Measurements from ENCODE around the gene MORF4L2.
"Not testable (repeated sequence)": the region's sequence is repeated elsewhere in the genome, so short reads cannot be mapped to it uniquely, and the experiment has no call there.

Gene MORF4L2

GRCh38 chrX:103678199-103678993 is 8.1 kb downstream of the MORF4L2 start:
- no peak for DNase-seq (ENCODE audit: low spot score)

DNA sequence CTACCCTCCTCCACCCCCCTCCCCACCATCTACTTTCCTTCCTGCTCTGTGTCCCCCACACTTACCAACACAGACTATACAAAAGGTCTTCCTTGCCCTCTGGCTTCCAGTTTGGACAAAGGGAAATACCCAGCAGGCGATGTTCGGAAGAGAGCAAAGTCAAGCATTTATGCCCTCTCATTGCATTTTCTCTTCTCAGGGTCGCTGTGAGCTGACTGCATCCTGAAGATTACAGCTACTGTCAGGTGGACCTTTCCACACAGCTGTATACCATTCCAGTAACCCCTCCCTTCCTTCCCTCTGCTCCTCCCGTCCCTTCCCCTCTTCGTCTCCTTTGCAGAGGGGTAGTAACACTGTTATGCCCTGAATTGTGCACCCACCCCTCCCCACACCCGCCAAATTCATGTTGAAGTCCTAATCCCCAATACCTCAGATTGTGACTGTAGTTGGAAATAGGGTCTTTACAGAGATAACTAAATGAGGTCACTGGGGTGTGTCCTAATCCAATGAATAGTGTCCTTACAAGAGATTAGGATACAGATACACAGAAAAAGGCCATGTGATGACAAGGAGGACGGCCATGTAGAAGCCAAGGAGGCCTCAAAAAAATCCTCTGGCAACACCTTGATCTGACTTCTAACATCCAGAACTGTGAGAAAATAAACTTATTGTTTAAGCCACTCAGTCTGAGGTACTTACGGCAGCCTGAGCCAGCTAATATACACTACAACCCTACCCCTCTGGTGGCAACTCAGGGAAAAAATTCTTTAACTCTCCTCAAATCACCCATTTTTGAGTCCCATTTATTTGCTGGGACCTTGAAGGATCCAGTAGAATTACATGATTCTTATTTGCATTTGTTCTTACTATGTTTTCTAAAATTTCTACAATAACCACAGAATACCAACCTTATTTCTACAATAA is 11.7 kb downstream of the MORF4L2 start:
- no peak for DNase-seq (ENCODE audit: low spot score)

DNA sequence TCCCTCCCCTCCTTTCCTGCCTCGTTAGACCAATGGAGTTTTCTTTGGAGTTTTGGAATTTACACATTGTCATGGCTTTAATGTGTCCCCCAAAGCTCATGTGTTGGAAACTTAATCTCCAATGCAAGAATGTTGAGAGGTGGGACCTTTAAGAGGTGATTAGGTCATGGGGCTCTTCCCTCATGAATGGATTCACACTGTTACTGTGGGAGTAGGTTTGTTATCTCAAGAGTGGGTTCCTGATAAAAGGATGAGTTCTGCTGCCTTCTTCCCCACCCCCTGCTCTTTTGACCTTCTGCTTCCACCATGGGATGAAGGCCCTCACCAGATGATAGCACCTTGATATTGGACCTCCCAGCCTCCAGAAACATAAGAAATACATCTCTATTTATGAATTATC is 16.8 kb downstream of the MORF4L2 start:
- no peak for DNase-seq (ENCODE audit: low spot score)

- DNase-seq (ENCODE audit: low spot score), result no peak
Measured at GRCh38 chrX:103666202-103667107, 20.0 kb downstream of the MORF4L2 start.

- DNase-seq (ENCODE audit: low spot score), result no peak
Measured at GRCh38 chrX:103663981-103664762, 22.3 kb downstream of the MORF4L2 start.

- not testable (repeated sequence) for DNase-seq (ENCODE audit: low spot score)
Measured at GRCh38 chrX:103659460-103659859, 27.0 kb downstream of the MORF4L2 start.

- no peak for DNase-seq (ENCODE audit: low spot score)
Measured at GRCh38 chrX:103658681-103659433, 27.6 kb downstream of the MORF4L2 start.

- DNase-seq (ENCODE audit: low spot score), result not testable (repeated sequence)
Measured at GRCh38 chrX:103657066-103657465, 29.4 kb downstream of the MORF4L2 start.

DNA sequence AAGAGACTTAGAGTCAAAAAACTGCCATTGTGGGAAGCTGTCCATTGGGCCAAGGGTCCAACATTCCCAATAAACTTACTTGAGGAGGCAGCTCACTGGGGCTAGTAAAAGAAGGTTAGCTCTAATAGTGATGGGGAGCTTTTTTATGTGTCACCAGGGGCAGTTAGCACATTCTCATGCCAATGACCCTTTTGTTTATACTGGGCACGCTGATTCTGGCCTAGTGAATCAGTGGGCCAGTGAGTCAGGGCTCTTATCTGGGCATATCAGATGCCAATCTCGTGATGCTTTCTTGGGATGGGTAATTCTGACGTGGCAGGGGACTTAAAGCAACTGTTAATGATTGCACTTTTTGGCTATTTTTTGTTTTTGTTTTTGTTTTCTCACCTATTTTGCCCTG is 29.9 kb downstream of the MORF4L2 start:
- DNase-seq (ENCODE audit: low spot score), result no peak

GRCh38 chrX:103655230-103656000 is 31.1 kb downstream of the MORF4L2 start:
- not testable (repeated sequence) for DNase-seq (ENCODE audit: low spot score)

DNA sequence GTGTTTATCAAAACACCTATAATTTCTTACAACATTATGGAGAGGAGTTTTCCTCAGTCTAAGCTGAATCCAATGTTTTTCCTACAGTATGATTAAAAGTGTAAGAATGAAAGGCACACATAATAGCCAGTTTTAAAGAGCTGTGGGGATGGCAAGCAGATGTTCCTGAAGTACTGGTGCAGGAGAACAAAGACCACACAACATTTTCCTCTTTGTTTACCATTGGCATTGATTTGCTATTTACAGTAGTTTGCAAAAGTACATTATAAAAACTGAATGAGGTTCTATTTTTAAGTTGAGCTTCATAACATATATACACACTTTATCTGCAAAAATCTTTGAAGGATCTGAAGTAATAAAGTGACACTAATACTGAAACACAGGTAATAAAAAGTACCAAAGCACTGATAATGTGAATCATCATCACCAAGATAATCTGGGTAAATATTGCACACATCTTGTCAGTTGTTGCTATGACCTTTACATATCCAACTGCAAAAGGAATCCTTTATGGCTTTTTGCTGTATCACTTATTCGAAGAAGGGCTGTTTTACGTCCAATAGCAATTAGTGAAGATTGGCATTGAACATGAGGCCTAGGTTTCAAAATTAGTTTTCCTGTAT is 35.2 kb downstream of the MORF4L2 start:
- no peak for DNase-seq (ENCODE audit: low spot score)

DNA sequence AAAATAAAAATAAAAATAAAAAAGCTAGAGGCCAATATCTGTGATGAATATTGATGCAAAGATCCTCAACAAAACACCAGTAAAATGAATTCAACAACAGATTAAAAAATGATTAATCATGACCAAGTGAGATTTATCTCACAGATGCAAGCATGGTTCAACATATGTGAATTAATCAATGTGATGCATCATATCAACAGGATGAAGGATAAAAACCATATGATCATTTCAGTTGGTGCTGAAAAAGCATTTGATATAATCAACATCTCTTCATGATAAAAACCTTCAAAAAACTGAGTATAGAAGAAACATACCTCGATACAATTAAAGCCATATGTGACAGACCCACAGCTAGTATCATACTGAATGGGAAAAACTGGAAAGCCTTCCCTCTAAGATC is 38.9 kb downstream of the MORF4L2 start:
- no peak for DNase-seq (ENCODE audit: low spot score)

DNA sequence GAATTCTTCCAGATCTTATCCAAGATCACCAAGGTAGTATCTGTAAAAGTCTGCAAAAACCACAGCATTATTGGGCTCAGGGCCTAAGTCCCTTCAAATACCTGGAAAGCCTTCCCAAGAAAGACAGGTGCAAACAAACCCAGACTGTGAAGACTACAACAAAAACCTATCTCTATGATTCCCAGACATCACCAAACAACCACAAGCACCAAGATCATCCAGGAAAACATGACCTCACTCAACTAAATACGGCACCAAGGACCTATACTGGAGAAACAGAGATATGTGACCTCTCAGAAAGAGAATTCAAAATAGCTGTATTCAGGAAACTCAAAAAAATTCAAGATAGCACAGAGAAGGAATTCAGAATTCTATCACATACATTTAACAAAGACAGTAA is 42.4 kb downstream of the MORF4L2 start:
- no peak for DNase-seq (ENCODE audit: low spot score)

GRCh38 chrX:103640401-103641155 is 45.9 kb downstream of the MORF4L2 start:
- no peak for DNase-seq (ENCODE audit: low spot score)

GRCh38 chrX:103638479-103639346 is 47.8 kb downstream of the MORF4L2 start:
- DNase-seq (ENCODE audit: low spot score), result not testable (repeated sequence)

GRCh38 chrX:103637604-103638338 is 48.7 kb downstream of the MORF4L2 start:
- DNase-seq (ENCODE audit: low spot score), result no peak

DNA sequence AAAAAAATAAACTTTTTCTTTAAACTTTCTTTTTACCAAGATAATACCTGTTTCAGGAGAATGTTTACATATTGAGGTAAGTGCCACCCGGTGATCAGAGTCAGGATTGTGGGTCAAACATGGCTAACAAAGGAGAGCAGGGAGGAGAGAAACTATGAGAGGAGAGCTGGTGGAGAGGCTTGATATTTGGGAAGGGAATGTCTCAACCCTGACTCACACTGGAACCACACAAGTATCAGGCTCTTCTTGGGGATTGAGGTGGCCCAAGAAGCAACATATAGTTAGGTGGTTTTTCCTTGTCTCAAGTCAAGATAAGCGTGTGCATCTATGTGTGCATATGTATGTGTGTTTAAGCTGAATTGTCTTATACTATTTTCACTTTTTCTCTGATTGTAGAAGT is 51.1 kb downstream of the MORF4L2 start:
- no peak for DNase-seq (ENCODE audit: low spot score)

All from putamen (tissue), 1 donor.